ENCODE results near the gene CMA1.

The CMA1 gene

GRCh38 chr14:24465368-24465767, 42.7 kb downstream of the CMA1 start:
- DNase-seq = no peak

GRCh38 chr14:24463884-24464785, 43.9 kb downstream of the CMA1 start:
- DNase-seq = no peak

GRCh38 chr14:24463017-24463883, 44.8 kb downstream of the CMA1 start:
- DNase-seq = no peak

GRCh38 chr14:24461336-24461735, 46.7 kb downstream of the CMA1 start:
- DNase-seq = no peak

- no peak for DNase-seq
Observed at GRCh38 chr14:24459331-24459730, 48.7 kb downstream of the CMA1 start.

GRCh38 chr14:24458736-24459135, 49.3 kb downstream of the CMA1 start:
- DNase-seq = no peak

GRCh38 chr14:24456980-24457379, 51.1 kb downstream of the CMA1 start:
- DNase-seq = no peak
